ENCODE results near the gene LRRC8E.
A peak's percentile ranks its signal among the peaks of the same experiment; 100 is the strongest.

Gene LRRC8E

GRCh38 chr19:7887408-7888144, 734 bp upstream of the LRRC8E start:
- DNase-seq (ENCODE audit: low read depth), result no peak

DNA sequence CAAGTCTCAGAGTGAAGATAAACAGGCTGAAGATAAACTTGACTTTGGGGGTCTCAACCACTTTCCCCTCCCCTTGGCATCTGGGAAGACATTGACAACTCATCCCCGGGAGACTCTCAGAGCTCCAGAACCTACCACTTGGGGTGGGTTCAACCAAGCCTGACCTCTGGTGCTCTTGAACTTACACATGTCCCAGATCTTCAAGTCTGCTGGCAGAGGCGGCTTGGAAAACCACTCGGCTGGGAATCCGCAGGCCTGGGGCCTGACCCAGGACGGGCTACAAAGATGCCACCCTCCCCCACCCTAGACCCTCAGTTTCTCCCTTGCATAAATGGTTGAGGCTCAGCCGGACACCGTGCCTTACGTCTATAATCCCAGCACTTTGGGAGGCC, 512 bp downstream of the LRRC8E start:
- DNase-seq (ENCODE audit: low read depth), result no peak

DNA sequence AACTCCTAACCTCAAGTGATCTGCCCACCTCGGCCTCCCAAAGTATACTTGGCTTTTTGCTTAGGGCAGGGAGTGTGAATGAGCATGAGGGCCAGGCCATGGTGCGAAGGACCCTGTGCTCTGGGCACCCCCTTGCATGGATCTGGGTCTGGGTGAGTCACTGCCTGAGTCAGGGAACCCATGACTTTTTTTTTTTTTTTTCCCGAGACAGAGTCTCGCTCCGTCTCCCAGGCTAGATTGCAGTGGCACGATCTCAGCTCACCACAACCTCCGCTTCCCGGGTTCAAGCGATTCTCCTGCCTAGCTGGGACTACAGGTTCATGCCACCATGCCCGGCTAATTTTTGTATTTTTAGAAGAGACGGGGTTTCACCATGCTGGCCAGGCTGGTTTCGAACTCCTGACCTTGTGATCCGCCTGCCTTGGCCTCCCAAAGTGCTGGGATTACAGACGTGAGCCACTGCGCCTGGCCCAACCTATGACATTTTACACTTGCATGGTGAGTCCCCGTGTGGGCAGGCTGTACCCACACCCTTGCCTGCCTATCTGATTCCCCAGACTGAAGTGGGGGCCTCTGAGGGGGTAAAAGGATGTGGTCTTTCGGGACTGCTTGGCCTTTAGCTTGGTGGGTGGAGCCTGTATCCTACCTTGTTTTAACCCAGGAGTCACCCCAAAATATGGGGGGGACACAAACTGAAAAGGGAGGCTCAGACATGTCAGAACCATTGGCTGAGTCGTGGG, 5.2 kb downstream of the LRRC8E start:
- DNase-seq (ENCODE audit: low read depth), result peak; percentile 88

- no peak for DNase-seq (ENCODE audit: low read depth)
Observed at GRCh38 chr19:7894612-7895309, 6.5 kb downstream of the LRRC8E start.

GRCh38 chr19:7895565-7895964, 7.3 kb downstream of the LRRC8E start:
- DNase-seq (ENCODE audit: low read depth), result no peak

DNA sequence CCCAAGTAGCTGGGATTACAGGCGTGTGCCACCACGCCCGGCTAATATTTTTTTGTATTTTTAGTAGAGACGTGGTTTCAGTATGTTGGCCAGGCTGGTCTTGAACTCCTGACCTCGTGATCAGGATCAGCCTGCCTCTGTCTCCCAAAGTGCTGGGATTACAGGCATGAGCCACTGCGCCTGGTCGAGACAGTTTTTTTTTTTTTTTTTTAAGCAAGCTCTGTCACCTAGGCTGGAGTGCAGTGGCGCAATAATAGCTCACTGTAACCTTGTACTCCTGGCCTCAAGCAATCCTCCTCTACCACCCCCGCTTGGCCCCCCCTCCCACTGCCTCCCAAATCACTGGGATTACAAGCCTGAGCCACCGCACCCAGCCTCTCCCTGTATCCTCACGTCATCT, 9.0 kb downstream of the LRRC8E start:
- DNase-seq (ENCODE audit: low read depth), result no peak

GRCh38 chr19:7898967-7899366, 10.7 kb downstream of the LRRC8E start:
- no peak for DNase-seq (ENCODE audit: low read depth)

DNA sequence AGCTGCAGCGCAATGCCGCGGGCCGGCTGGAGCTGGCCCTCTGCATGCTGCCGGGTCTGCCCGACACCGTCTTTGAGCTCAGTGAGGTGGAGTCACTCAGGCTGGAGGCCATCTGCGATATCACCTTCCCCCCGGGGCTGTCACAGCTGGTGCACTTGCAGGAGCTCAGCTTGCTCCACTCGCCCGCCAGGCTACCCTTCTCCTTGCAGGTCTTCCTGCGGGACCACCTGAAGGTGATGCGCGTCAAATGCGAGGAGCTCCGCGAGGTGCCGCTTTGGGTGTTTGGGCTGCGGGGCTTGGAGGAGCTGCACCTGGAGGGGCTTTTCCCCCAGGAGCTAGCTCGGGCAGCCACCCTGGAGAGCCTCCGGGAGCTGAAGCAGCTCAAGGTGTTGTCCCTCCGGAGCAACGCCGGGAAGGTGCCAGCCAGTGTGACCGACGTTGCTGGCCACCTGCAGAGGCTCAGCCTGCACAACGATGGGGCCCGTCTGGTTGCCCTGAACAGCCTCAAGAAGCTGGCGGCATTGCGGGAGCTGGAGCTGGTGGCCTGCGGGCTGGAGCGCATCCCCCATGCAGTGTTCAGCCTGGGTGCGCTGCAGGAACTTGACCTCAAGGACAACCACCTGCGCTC, 11.6 kb downstream of the LRRC8E start:
- no peak for DNase-seq (ENCODE audit: low read depth)

GRCh38 chr19:7900401-7900870, 12.1 kb downstream of the LRRC8E start:
- no peak for DNase-seq (ENCODE audit: low read depth)

DNA sequence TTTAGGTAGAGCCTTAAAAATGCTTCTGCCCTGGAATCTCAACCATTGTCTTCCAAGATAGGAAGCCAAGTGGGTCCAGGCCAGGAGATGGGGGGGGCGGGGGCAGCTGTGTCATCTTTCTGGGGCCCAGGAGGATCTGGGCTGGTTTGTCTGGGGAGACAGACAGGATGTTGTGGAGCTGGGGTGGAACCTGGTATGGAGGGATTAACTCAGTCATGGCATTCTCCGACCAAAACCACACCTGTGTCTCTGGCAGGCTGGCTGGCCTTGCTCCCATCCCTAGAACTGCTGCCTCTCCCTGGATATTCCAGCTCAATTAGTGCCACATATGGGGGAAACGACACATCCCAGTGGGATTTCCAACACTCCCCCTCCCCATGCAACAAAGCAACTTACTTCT, 12.6 kb downstream of the LRRC8E start:
- no peak for DNase-seq (ENCODE audit: low read depth)

- DNase-seq (ENCODE audit: low read depth), result no peak
Observed at GRCh38 chr19:7901337-7901736, 13.0 kb downstream of the LRRC8E start.

GRCh38 chr19:7902796-7903243, 14.5 kb downstream of the LRRC8E start:
- DNase-seq (ENCODE audit: low read depth), result no peak

- DNase-seq (ENCODE audit: low read depth), result peak; percentile 99
Observed at GRCh38 chr19:7903244-7904073, 15.1 kb downstream of the LRRC8E start, which contains the start of gene MAP2K7. Gene MAP2K7, plus strand, starts transcription at chr19:7903877. Its CDS starts 68 bp downstream, at chr19:7903945.

DNA sequence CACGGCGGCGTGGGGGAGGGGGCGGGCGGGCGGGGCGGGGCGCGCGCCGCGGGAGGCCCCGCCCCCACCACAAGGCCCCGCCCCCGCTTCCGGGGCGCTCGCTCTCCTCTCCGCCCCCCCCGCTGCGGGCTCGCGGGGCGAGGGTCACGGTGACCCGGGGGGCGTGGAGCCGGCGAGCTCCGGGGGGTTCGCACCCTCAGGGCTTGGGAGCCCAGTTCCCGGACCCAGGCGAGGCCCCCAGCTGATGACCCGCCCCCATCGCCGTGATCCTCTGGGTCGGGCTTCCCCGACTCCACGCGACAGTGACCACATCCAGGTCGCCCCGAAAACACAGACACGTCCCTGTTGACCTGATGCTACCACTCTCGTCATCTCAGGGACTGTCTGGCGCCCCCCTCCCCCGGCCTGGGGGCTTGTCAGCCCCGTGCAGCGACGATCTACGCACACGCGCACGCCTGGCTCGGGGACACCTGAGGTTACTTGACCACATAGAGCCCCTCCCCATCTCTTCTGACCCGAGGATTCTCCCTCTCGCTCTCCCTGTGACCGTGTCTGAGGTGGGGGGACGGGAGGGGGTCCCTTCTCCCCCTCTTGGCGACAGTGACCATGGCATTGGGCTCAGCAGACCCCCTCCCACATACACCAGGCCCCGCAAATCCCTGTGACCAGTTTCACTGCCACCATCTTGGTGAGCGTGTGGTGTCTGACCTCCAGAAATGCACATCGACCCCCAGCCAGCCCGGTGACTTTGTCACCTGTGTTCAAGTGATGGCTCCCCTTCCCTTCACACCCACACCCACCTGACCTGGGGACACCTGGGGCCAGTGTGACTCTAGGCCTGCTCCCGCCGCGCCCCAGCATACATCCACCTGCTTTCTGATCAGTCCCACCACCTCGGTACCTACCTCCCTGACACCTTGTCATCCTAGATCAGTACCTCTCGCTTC, 16.0 kb downstream of the LRRC8E start:
- DNase-seq (ENCODE audit: low read depth), result peak; percentile 49

DNA sequence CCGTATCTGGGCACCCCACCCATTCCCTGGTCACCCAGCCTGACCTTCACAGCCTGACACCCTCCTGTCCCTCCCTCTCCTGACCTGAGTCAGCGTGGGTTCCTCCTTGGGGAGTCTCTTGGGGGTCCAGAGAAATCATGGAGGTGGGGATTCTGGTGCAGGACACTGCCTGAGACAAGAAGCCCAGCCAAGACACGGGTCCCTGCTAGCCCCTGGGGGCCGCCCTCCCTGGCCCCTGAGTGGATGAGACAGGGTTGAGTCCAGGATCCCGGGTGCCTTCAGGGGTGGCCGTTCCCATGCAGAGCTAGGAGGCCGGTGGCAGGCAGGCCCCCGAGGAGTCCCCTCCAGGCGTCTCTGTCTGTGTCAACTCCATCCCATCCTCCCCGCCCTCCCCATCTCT, 17.0 kb downstream of the LRRC8E start:
- no peak for DNase-seq (ENCODE audit: low read depth)

DNA sequence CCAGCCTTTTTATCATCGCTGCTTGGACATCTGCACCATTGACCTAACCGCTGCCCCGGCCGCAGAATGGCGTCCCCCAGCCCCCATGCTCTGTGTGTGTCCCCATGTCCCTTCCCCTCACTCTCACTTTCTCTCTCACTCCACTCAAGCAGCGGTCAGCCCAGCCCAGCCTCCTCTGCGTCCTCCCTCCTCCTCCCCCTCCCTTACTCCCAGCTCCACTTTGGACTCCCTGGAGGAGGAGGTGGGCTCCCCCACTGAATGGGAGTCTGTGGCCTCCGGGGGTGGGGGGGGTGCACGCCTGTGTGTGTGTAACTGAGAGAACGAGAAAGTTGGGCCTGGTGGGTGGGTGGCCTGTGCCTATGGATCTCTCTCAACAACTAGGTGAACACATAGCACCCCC, 17.5 kb downstream of the LRRC8E start:
- no peak for DNase-seq (ENCODE audit: low read depth)

DNA sequence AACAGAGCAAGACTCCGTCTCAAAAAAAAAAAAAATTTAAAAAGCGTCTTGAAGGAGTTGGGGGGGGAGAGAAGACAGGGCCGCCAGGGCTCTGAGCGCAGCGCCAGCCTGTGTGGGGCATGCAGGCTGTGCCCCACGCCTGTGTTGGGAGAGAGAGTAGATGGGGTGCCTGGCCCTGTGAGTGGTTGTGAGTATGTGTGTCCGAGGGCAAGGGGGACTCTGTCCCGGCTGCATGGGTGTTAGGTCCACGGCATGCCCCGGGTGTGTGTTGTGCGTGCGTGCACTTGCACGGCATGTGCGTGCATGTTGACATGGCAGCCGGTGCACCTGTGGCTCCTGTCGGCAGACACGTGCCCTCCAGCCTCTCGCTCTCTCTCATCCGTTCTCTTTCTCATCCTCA, 18.8 kb downstream of the LRRC8E start:
- no peak for DNase-seq (ENCODE audit: low read depth)

- DNase-seq (ENCODE audit: low read depth), result no peak
Observed at GRCh38 chr19:7907544-7907943, 19.2 kb downstream of the LRRC8E start.

- no peak for DNase-seq (ENCODE audit: low read depth)
Observed at GRCh38 chr19:7908078-7908699, 19.9 kb downstream of the LRRC8E start.
